H9 (cell line): Measurements from ENCODE around the gene RIGI. TPM values are rescaled to one million over a fixed set of nuclear protein-coding genes. Genes with fewer than 3 reads are reported as not detected.
A peak's percentile ranks its signal among the peaks of the same experiment; 100 is the strongest.

Experiments used
- DNase-seq: peaks from one replicate; pipeline ENCODE4 v3.0.0-alpha.2; 2017
- H2AFZ ChIP-seq: one replicate; pipeline ENCODE4 v1.6.1; 2013; ENCODE audit warnings: mild to moderate bottlenecking, low read length, control low read depth, moderate library complexity
- H2AK5ac ChIP-seq: 2 replicates; pipeline ENCODE4 v1.6.1; 2013; ENCODE audit warnings: low read length, control low read depth, mixed read lengths; ENCODE audit not compliant: insufficient read length
- H2BK120ac ChIP-seq: one replicate; pipeline ENCODE4 v1.6.1; 2013; ENCODE audit warnings: low read depth, mild to moderate bottlenecking, low read length, control low read depth, inconsistent platforms; ENCODE audit not compliant: poor library complexity, severe bottlenecking
- H2BK12ac ChIP-seq: 2 replicates; pipeline ENCODE4 v1.6.1; 2013; ENCODE audit warnings: low read length, control low read depth, mixed read lengths, low read depth; ENCODE audit not compliant: insufficient read length
- H2BK15ac ChIP-seq: 2 replicates; pipeline ENCODE4 v1.6.1; 2013; ENCODE audit warnings: low read depth, low read length, control low read depth
- H2BK20ac ChIP-seq: one replicate; pipeline ENCODE4 v1.6.1; 2013; ENCODE audit warnings: low read depth, mild to moderate bottlenecking, low read length, control low read depth, inconsistent platforms; ENCODE audit not compliant: poor library complexity, severe bottlenecking
- H2BK5ac ChIP-seq: 2 replicates; pipeline ENCODE4 v1.6.1; 2013; ENCODE audit warnings: low read length, control low read depth, mixed read lengths; ENCODE audit not compliant: insufficient read length
- H3K14ac ChIP-seq: 2 replicates; pipeline ENCODE4 v1.6.1; 2013; ENCODE audit warnings: low read length, control low read depth; ENCODE audit not compliant: insufficient read depth
- H3K18ac ChIP-seq: 2 replicates; pipeline ENCODE4 v1.6.1; 2013; ENCODE audit warnings: low read depth, mild to moderate bottlenecking, mixed read lengths, low read length, control low read depth; ENCODE audit not compliant: insufficient read length
- H3K23ac ChIP-seq: 2 replicates; pipeline ENCODE4 v1.6.1; 2013; ENCODE audit warnings: low read length, control low read depth, mixed read lengths, low read depth; ENCODE audit not compliant: insufficient read length
- H3K23me2 ChIP-seq: 2 replicates; pipeline ENCODE4 v1.6.1; 2013; ENCODE audit warnings: low read depth, mild to moderate bottlenecking, mixed read lengths, low read length, control low read depth; ENCODE audit not compliant: insufficient read length, poor library complexity, severe bottlenecking
- H3K27ac ChIP-seq: 2 replicates; pipeline ENCODE4 v1.5.1; 2013; ENCODE audit warnings: low read length, control low read depth, mixed read lengths, low read depth; ENCODE audit not compliant: insufficient read length
- H3K27me3 ChIP-seq: 2 replicates; pipeline ENCODE4 v1.6.1; 2013; ENCODE audit warnings: low read length, control low read depth, inconsistent platforms; ENCODE audit not compliant: insufficient read depth
- H3K4ac ChIP-seq: 2 replicates; pipeline ENCODE4 v1.6.1; 2013; ENCODE audit warnings: low read depth, mild to moderate bottlenecking, control low read depth, inconsistent platforms, low read length, moderate library complexity
- H3K4me1 ChIP-seq: 2 replicates; pipeline ENCODE4 v1.6.1; 2013; ENCODE audit warnings: low read length, control low read depth, inconsistent platforms; ENCODE audit not compliant: insufficient read depth
- H3K4me2 ChIP-seq: 2 replicates; pipeline ENCODE4 v1.6.1; 2013; ENCODE audit warnings: low read length, control low read depth, mixed read lengths; ENCODE audit not compliant: insufficient read length, insufficient read depth
- H3K56ac ChIP-seq: 2 replicates; pipeline ENCODE4 v1.6.1; 2013; ENCODE audit warnings: low read depth, mild to moderate bottlenecking, mixed read lengths, low read length, control low read depth; ENCODE audit not compliant: insufficient read length
- H3K79me1 ChIP-seq: 2 replicates; pipeline ENCODE4 v1.6.1; 2013; ENCODE audit warnings: low read depth, mild to moderate bottlenecking, moderate library complexity, low read length, control low read depth, inconsistent platforms; ENCODE audit not compliant: insufficient read depth, poor library complexity, severe bottlenecking
- H3K79me2 ChIP-seq: 2 replicates; pipeline ENCODE4 v1.6.1; 2013; ENCODE audit warnings: low read length, control low read depth, inconsistent platforms; ENCODE audit not compliant: insufficient read depth
- H3K9ac ChIP-seq: 2 replicates; pipeline ENCODE4 v1.6.1; 2013; ENCODE audit warnings: low read length, control low read depth, mixed read lengths; ENCODE audit not compliant: insufficient read length; ENCODE audit errors: extremely low read depth
- H3K9me3 ChIP-seq: one replicate; pipeline ENCODE4 v1.6.1; 2013; ENCODE audit warnings: low read depth, low read length, inconsistent platforms; ENCODE audit not compliant: control insufficient read depth
- H3T11ph ChIP-seq: one replicate; pipeline ENCODE4 v1.6.1; 2013; ENCODE audit warnings: mild to moderate bottlenecking, low read length, control low read depth, inconsistent platforms
- H4K20me1 ChIP-seq: one replicate; pipeline ENCODE4 v1.6.1; 2013; ENCODE audit not compliant: control insufficient read depth, insufficient read length, insufficient read depth
- H4K5ac ChIP-seq: 2 replicates; pipeline ENCODE4 v1.6.1; 2013; ENCODE audit warnings: low read depth, mild to moderate bottlenecking, mixed read lengths, low read length, control low read depth; ENCODE audit not compliant: insufficient read length
- H4K8ac ChIP-seq: replicated peaks from 2 replicates; pipeline ENCODE4 v1.6.1; 2013; ENCODE audit warnings: low read length, control low read depth, mixed read lengths, low read depth; ENCODE audit not compliant: insufficient read length
- H4K91ac ChIP-seq: 2 replicates; pipeline ENCODE4 v1.6.1; 2013; ENCODE audit warnings: low read depth, mild to moderate bottlenecking, moderate library complexity, mixed read lengths, low read length, control low read depth; ENCODE audit not compliant: insufficient read length
- H3K27ac Mint-ChIP-seq, 3 experiments: 2 replicates in 2 of 3; 3 replicates in 1 of 3; pipeline ENCODE4 v1.8.0; 2020 to 2021; ENCODE audit warnings: mixed read lengths in 3 of 3, mild to moderate bottlenecking in 1 of 3, moderate library complexity in 1 of 3
- H3K27me3 Mint-ChIP-seq: 2 replicates; pipeline ENCODE4 v1.8.0; 2021; ENCODE audit warnings: low read depth, mild to moderate bottlenecking, moderate library complexity, mixed read lengths
- H3K36me3 Mint-ChIP-seq, 3 experiments: 2 replicates in 2 of 3; 3 replicates in 1 of 3; pipeline ENCODE4 v1.8.0; 2020 to 2021; ENCODE audit warnings: low read depth in 3 of 3, mixed read lengths in 3 of 3; ENCODE audit not compliant: insufficient read depth in 1 of 3
- H3K4me1 Mint-ChIP-seq, 2 experiments: 2 replicates each; pipeline ENCODE4 v1.8.0; 2020; ENCODE audit warnings: mixed read lengths in 2 of 2
- H3K4me3 Mint-ChIP-seq, 2 experiments: 2 replicates in 1 of 2; 3 replicates in 1 of 2; pipeline ENCODE4 v1.8.0; 2020 to 2021; ENCODE audit warnings: mild to moderate bottlenecking in 2 of 2, mixed read lengths in 2 of 2, moderate library complexity in 1 of 2
- H3K9me3 Mint-ChIP-seq, 2 experiments: 2 replicates in 1 of 2; 3 replicates in 1 of 2; pipeline ENCODE4 v1.8.0; 2020; ENCODE audit warnings: mild to moderate bottlenecking in 2 of 2, mixed read lengths in 2 of 2, moderate library complexity in 1 of 2
- WGBS: extraction: QIAGEN DNeasy Blood & Tissue Kit; methylation state at CpG from one replicate; pipeline ENCODE4 v1.1.7; 2013; ENCODE audit warnings: missing lambda C conversion rate, low lambda C conversion rate, mixed read lengths; ENCODE audit not compliant: insufficient read length; ENCODE audit errors: extremely low coverage; 5-methylcytosine and 5-hydroxymethylcytosine counted together
- total RNA-seq: library from RNA; stranded (reverse); gene quantifications from 2 replicates; pipeline ENCODE4 v1.2.1, GENCODE V29; 2021
- TF ChIP-seq, protein P1 (sequence below): fragments of 200-600 bp; sonication (generic); conservative IDR thresholded peaks from 3 replicates; pipeline ENCODE4 v1.8.0; 2021; ENCODE audit warnings: antibody characterized with exemption, mild to moderate bottlenecking

The RIGI gene
- total RNA-seq, 1 experiment from 2014 or later = 4.1 TPM

DNA sequence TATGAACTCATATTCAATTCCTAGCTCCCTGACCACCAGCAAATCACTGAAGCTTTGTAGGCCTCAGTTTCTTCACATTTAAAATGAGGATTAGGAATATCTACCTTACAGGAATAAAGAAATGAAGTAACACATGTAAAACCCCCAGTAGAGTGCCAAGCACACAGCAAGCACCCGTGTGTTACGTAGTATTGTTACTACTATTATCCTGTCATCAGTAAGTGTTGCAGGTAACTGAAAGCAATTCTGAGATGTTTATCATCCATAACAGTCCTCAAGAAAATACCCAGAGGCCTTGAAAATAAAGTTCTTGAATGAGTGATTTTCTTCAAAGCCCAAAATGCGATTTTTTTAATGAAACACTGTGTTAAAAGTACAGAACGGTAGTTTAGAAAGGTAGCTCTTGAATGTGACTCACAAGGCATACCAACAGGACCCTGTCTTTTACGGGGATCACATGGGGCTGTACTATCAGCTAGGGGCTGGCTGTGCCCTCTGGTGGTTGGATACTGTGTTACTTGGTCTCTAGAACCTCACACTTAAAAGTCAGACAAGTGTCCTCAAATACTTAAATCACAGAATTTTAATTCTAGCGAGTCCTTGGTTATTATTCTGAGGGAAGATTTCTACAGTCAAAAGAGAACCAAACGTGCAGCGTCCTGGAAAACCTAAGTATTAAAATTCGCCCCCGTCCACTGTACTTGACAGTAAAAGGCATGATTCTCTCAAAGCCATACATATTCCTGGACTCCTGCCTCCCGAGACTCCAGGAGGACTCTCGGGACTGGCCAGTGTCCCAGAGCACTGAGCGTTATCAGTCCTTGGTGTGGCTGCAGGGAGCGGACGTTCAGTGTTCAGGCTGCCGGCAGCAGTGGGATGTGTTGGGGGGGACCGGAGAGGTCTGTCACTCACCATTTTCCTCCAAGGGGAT lies 46.2 kb upstream of the RIGI start:
- Histone ChIP-seq H3K14ac (no peak overlapping the region), H4K91ac (no peak overlapping the region), H3K79me2 (peaks cover 9% of the 10 kb centered on the region; the same call in 1 of the 2 replicates), H2BK120ac (no peak overlapping the region), H3T11ph (no peak overlapping the region), H4K5ac (no peak overlapping the region), H3K23ac (no peak overlapping the region), H2BK20ac (no peak overlapping the region), H3K4me2 (peak overlapping the region; percentile 70), H3K56ac (no peak overlapping the region), H3K27me3 (no peaks in the 10 kb centered on the region), H4K20me1 (no peaks in the 10 kb centered on the region), H3K79me1 (peaks cover 3% of the 10 kb centered on the region), H3K27ac (no peak overlapping the region), H2BK12ac (no peak overlapping the region), H2BK5ac (no peak overlapping the region), H2BK15ac (no peak overlapping the region), H3K4ac (no peak overlapping the region), H3K23me2 (peaks cover 5% of the 10 kb centered on the region), H2AK5ac (no peak overlapping the region), H2AFZ (no peak overlapping the region), H3K9me3 (no peaks in the 10 kb centered on the region), H3K4me1 (no peaks in the 10 kb centered on the region), H3K9ac (peak overlapping the region; percentile 85), H4K8ac (no peak overlapping the region), H3K18ac (no peak overlapping the region)
- DNase-seq = peak; percentile 66
- Mint-ChIP-seq H3K4me3 (peak overlapping the region; percentile 99 to 100), H3K27me3 (no peaks in the 10 kb centered on the region), H3K36me3 (peaks cover 15 to 17% (median 16%) of the 10 kb centered on the region in 3 experiments; a peak in 6 of 7 replicates), H3K27ac (peak overlapping the region; percentile 98 to 99 (median 99); a peak in 6 of 7 replicates), H3K4me1 (peaks cover 9 to 15% of the 10 kb centered on the region in 2 experiments), H3K9me3 (no peaks in the 10 kb centered on the region)
- WGBS = no CpG with 5 or more reads among the region's 17 CpGs
- TF ChIP-seq, protein P1, sequence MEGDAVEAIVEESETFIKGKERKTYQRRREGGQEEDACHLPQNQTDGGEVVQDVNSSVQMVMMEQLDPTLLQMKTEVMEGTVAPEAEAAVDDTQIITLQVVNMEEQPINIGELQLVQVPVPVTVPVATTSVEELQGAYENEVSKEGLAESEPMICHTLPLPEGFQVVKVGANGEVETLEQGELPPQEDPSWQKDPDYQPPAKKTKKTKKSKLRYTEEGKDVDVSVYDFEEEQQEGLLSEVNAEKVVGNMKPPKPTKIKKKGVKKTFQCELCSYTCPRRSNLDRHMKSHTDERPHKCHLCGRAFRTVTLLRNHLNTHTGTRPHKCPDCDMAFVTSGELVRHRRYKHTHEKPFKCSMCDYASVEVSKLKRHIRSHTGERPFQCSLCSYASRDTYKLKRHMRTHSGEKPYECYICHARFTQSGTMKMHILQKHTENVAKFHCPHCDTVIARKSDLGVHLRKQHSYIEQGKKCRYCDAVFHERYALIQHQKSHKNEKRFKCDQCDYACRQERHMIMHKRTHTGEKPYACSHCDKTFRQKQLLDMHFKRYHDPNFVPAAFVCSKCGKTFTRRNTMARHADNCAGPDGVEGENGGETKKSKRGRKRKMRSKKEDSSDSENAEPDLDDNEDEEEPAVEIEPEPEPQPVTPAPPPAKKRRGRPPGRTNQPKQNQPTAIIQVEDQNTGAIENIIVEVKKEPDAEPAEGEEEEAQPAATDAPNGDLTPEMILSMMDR = peak; percentile 84
